Osteocyte (in vitro differentiated cells): Measurements from ENCODE around the gene C3orf20. TPM values are rescaled to one million over a fixed set of nuclear protein-coding genes. Genes with fewer than 3 reads are reported as not detected.

Source experiments
- DNase-seq: peaks from one replicate; pipeline ENCODE4 v3.0.0; 2021; ENCODE audit warnings: mixed read lengths; ENCODE audit not compliant: unreplicated experiment; ENCODE audit errors: extremely low spot score
- H3K27ac Mint-ChIP-seq: one replicate; pipeline ENCODE4 v1.8.0; 2021; ENCODE audit warnings: mild to moderate bottlenecking, mixed read lengths; ENCODE audit not compliant: unreplicated experiment
- H3K27me3 Mint-ChIP-seq: one replicate; pipeline ENCODE4 v1.8.0; 2021; ENCODE audit warnings: mixed read lengths; ENCODE audit not compliant: unreplicated experiment
- H3K36me3 Mint-ChIP-seq: one replicate; pipeline ENCODE4 v1.8.0; 2021; ENCODE audit warnings: mixed read lengths; ENCODE audit not compliant: unreplicated experiment
- H3K4me1 Mint-ChIP-seq: one replicate; pipeline ENCODE4 v1.8.0; 2021; ENCODE audit warnings: mixed read lengths; ENCODE audit not compliant: unreplicated experiment
- H3K4me3 Mint-ChIP-seq: one replicate; pipeline ENCODE4 v1.8.0; 2021; ENCODE audit warnings: mild to moderate bottlenecking, moderate library complexity, mixed read lengths; ENCODE audit not compliant: unreplicated experiment
- H3K9me3 Mint-ChIP-seq: one replicate; pipeline ENCODE4 v1.8.0; 2021; ENCODE audit warnings: mixed read lengths; ENCODE audit not compliant: unreplicated experiment
- total RNA-seq: library from RNA; stranded (reverse); gene quantifications from 2 replicates; pipeline ENCODE4 v1.2.1, GENCODE V29; 2021
- TF ChIP-seq, protein P1 (sequence below): fragments of 200-600 bp; sonication (generic); IDR thresholded peaks from 2 replicates; pipeline ENCODE4 v1.5.0; 2021; ENCODE audit warnings: antibody characterized with exemption, mild to moderate bottlenecking, moderate library complexity

The C3orf20 gene
- total RNA-seq, 1 donor from 2014 or later: not detected

DNA sequence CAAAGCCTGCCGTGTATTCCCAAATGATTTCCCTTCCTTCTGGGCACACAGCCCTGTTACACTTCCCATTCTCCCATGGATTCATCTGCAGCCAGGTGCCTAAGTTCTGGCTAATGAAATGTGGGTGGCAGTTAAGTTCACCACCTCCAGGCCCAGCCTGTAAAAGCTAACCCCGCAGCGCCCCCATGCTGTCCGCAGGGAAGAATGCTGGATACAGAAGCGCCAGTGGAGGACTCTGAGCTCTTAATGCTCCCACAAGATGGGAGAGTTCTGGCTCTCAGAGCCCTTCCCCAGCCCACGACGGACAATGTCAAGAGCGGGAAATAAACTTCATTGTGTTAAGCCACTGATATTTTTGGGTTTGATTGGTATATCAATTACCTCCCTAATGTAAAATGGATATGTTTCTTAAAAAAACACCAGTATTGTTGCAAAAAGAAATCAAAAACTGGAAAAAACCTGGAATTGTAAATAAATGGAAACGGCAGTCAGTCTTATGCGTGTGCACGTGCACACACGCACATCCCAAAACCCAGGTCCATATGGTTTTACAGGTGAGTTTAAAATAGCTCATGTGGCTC, 106.1 kb downstream of the C3orf20 start:
- no peak for DNase-seq

DNA sequence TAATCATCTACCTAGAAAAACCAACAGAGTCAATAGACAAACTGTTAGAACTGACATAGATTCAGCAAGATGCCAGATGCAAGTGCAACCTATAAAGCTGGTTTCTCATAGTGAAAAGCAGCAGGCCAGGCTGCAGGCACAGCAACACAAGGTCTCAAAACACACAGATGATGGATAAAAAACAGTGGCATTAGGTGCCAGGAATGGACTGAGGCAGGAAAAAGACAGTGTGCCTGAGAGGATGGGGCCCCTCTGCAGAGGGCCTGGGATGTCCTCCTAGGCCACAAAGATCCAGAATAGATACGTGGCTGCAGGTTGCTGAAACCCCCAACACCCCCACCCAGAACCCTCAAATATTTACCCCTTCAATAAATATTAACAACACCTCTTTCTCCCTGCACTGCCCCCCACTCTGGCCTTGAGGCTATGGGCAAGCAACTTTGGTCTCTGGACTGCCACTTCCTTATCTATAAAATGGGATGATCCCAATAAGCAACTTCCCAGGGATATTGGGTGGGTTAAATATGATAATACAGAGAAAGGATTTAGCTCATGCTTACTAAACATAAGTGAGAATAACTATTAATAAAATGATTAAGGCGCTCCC, 108.6 kb downstream of the C3orf20 start:
- Mint-ChIP-seq H3K9me3 (peaks cover 8% of the 10 kb centered on the region), H3K27me3 (peaks cover 29% of the 10 kb centered on the region), H3K36me3 (no peaks in the 10 kb centered on the region), H3K27ac (no peak overlapping the region), H3K4me1 (no peaks in the 10 kb centered on the region), H3K4me3 (no peak overlapping the region)
- DNase-seq: no peak
- TF ChIP-seq, protein P1, sequence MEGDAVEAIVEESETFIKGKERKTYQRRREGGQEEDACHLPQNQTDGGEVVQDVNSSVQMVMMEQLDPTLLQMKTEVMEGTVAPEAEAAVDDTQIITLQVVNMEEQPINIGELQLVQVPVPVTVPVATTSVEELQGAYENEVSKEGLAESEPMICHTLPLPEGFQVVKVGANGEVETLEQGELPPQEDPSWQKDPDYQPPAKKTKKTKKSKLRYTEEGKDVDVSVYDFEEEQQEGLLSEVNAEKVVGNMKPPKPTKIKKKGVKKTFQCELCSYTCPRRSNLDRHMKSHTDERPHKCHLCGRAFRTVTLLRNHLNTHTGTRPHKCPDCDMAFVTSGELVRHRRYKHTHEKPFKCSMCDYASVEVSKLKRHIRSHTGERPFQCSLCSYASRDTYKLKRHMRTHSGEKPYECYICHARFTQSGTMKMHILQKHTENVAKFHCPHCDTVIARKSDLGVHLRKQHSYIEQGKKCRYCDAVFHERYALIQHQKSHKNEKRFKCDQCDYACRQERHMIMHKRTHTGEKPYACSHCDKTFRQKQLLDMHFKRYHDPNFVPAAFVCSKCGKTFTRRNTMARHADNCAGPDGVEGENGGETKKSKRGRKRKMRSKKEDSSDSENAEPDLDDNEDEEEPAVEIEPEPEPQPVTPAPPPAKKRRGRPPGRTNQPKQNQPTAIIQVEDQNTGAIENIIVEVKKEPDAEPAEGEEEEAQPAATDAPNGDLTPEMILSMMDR: no peak

More for the DNA sequence above, 106.1 kb downstream of the C3orf20 start:
- H3K9me3 Mint-ChIP-seq: peaks cover 12% of the 10 kb centered on the region
- TF ChIP-seq, protein P1: peak; percentile 35
- H3K4me3 Mint-ChIP-seq: no peak overlapping the region
- H3K27me3 Mint-ChIP-seq: peaks cover 36% of the 10 kb centered on the region
- no peaks in the 10 kb centered on the region for H3K36me3 Mint-ChIP-seq
- H3K27ac Mint-ChIP-seq: no peak overlapping the region
- no peaks in the 10 kb centered on the region for H3K4me1 Mint-ChIP-seq

DNA sequence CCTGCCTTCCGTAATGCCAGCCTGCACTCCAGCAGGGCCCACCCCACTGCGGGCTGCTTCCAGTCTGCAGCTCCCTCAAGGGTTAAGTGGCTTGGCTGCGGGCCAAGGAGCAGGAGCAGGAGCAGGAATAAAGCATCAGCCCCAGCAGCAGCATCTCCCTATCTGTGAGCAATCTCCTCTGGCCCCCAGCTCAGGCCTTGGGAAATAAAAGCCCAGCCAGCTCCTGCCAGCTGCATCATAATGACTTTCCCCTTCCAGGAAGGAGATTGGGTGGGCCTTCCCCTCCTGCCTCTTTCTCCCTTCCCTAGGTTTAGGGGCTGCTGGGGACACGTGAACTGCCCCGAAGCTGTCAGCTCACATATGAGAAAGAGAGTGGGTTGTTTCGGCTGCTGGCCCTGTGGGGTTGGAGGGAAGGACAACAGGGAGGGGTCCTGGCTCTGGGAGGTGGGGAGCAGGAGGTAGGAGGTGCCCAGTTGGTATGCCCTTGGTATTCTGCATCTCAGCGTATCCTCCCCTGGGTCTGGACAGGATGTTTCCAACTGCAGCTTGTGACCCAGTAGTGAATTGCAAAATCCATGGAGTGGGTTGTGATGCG, 109.2 kb downstream of the C3orf20 start:
- H3K4me3 Mint-ChIP-seq: no peak overlapping the region
- H3K27me3 Mint-ChIP-seq: peaks cover 26% of the 10 kb centered on the region
- no peak overlapping the region for H3K27ac Mint-ChIP-seq
- H3K36me3 Mint-ChIP-seq: no peaks in the 10 kb centered on the region
- no peaks in the 10 kb centered on the region for H3K4me1 Mint-ChIP-seq
- DNase-seq: no peak
- TF ChIP-seq, protein P1: no peak
- peaks cover 2% of the 10 kb centered on the region for H3K9me3 Mint-ChIP-seq

DNA sequence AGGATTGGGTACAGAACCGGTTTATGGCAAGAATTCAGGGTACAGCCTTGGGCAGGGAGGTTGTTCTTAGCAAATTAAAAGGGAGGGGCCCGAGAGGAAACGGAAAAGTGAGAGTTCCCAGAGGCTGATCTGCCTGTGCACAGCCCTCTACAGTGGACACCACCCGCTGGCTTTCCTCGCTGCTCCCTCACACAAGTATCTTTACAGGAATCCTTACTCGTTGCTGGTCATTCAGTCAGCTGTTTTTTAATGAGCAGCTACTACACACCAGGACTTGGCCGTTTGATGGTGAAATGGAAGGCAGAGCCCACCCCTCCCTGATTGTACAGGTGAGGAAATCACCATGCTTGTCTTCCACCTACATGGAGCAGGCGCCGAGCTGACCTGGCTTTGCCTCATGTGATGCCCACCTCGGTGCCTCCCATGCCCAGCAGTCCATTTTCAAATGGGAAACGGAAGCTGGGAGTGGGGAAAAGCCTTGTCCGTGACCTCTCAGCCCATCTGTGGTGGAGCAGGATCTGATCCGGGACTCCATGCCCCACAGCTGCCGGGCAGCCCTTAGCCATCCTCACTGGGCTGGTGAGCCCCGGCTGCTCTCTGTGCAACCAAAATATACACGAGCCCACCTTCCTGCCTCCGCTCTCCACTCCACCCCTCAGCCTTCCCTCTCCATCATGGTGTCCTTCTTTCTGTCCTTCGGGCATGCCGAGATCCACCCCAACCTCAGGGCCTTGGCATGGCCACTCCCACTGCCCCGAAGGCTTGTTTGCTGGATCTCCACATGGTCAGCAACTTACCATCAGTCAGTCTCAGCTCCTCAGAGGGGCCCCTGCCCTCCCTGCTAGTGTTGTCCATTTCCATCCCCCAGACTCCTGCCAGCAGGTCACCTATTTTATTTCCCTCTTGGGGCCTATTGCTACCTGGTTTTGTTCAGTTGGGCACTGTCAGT, 110.5 kb downstream of the C3orf20 start:
- Mint-ChIP-seq H3K27ac (no peak overlapping the region), H3K27me3 (peaks cover 29% of the 10 kb centered on the region), H3K36me3 (no peaks in the 10 kb centered on the region), H3K4me3 (no peak overlapping the region), H3K4me1 (no peaks in the 10 kb centered on the region), H3K9me3 (no peaks in the 10 kb centered on the region)
- DNase-seq: no peak
- TF ChIP-seq, protein P1: no peak
